Coronary artery (tissue), 2 donors: ENCODE measurements around the gene ADGRG4.
"Not testable (repeated sequence)": the region's sequence is repeated elsewhere in the genome, so short reads cannot be mapped to it uniquely, and the experiment has no call there.

Experiments used
- DNase-seq: peaks from one replicate; pipeline ENCODE4 v3.0.0-alpha.2; 2017; ENCODE audit warnings: low spot score
- H3K27ac ChIP-seq, 2 donors: fragments of 200-600 bp; sonication (generic); one replicate each; pipeline ENCODE4 v1.5.1; 2016 to 2019
- H3K4me3 ChIP-seq: fragments of 200-600 bp; sonication (generic); 2 replicates; pipeline ENCODE4 v1.5.1; 2016; ENCODE audit warnings: mild to moderate bottlenecking, moderate library complexity
- CTCF ChIP-seq: fragments of 200-600 bp; sonication (generic); IDR thresholded peaks from one replicate; pipeline ENCODE4 v1.5.1; 2019; ENCODE audit warnings: antibody characterized with exemption

ADGRG4 gene

GRCh38 chrX:136269921-136270320 is 30.8 kb upstream of the ADGRG4 start:
- H3K4me3 ChIP-seq = no peak overlapping the region
- TF ChIP-seq CTCF = no peak
- no peak overlapping the region for H3K27ac ChIP-seq
- DNase-seq = no peak

- TF ChIP-seq CTCF = no peak
- DNase-seq = no peak
- Histone ChIP-seq H3K4me3 (no peak overlapping the region), H3K27ac (no peak overlapping the region)
Observed at GRCh38 chrX:136271300-136271699, 29.5 kb upstream of the ADGRG4 start.

- no peak for TF ChIP-seq CTCF
- H3K27ac ChIP-seq = no peak overlapping the region
- no peak for DNase-seq
- no peak overlapping the region for H3K4me3 ChIP-seq
Observed at GRCh38 chrX:136272325-136272724, 28.4 kb upstream of the ADGRG4 start.

- H3K4me3 ChIP-seq = no peak overlapping the region
- no peak for TF ChIP-seq CTCF
- no peak for DNase-seq
- no peak overlapping the region for H3K27ac ChIP-seq
Observed at GRCh38 chrX:136273986-136274385, 26.8 kb upstream of the ADGRG4 start.

GRCh38 chrX:136275553-136275952 is 25.2 kb upstream of the ADGRG4 start:
- Histone ChIP-seq H3K27ac (no peak overlapping the region), H3K4me3 (no peak overlapping the region)
- no peak for TF ChIP-seq CTCF
- no peak for DNase-seq

GRCh38 chrX:136286375-136286774 is 14.4 kb upstream of the ADGRG4 start:
- H3K27ac ChIP-seq, DNase-seq, H3K4me3 ChIP-seq: not testable (repeated sequence)

GRCh38 chrX:136291824-136292223 is 8.9 kb upstream of the ADGRG4 start:
- DNase-seq = no peak
- Histone ChIP-seq H3K4me3 (no peak overlapping the region), H3K27ac (no peak overlapping the region)
- TF ChIP-seq CTCF = no peak

GRCh38 chrX:136292656-136293055 is 8.1 kb upstream of the ADGRG4 start:
- no peak overlapping the region for H3K27ac ChIP-seq
- DNase-seq = no peak
- TF ChIP-seq CTCF = no peak
- no peak overlapping the region for H3K4me3 ChIP-seq
